Neutrophil (primary cell): ENCODE results near the gene CDT1.

Experiments
- H3K27ac ChIP-seq: fragments of 200-600 bp; sonication (generic); 2 replicates; pipeline ENCODE4 v1.5.1; 2016; ENCODE audit warnings: mild to moderate bottlenecking, moderate library complexity
- H3K27me3 ChIP-seq: fragments of 200-600 bp; sonication (generic); 2 replicates; pipeline ENCODE4 v1.6.0; 2016; ENCODE audit warnings: mild to moderate bottlenecking
- H3K36me3 ChIP-seq: fragments of 200-600 bp; sonication (generic); 2 replicates; pipeline ENCODE4 v1.5.1; 2017
- H3K4me1 ChIP-seq, 2 experiments: fragments of 200-600 bp in 1 of 2; sonication (generic) in 1 of 2; 1 replicate in 1 of 2; 2 replicates in 1 of 2; pipeline versions ENCODE4 v1.5.1 to v1.6.1; 2013 to 2016; ENCODE audit warnings: low read depth in 1 of 2, low read length in 1 of 2, mild to moderate bottlenecking in 1 of 2, moderate library complexity in 1 of 2; ENCODE audit not compliant: control insufficient read depth in 1 of 2, insufficient read depth in 1 of 2
- H3K4me3 ChIP-seq, 2 experiments: fragments of 200-600 bp in 1 of 2; sonication (generic) in 1 of 2; 1 replicate in 1 of 2; 2 replicates in 1 of 2; pipeline ENCODE4 v1.5.1; 2013 to 2016; ENCODE audit warnings: low read depth in 1 of 2, low read length in 1 of 2, mild to moderate bottlenecking in 1 of 2, moderate library complexity in 1 of 2
- H3K9me3 ChIP-seq: fragments of 200-600 bp; sonication (generic); 2 replicates; pipeline ENCODE4 v1.5.1; 2016
- CTCF ChIP-seq: fragments of 200-600 bp; sonication (generic); IDR thresholded peaks from 2 replicates; pipeline ENCODE4 v1.5.1; 2016; ENCODE audit warnings: antibody characterized with exemption

CDT1 gene

GRCh38 chr16:88831838-88832237, 28.2 kb downstream of the CDT1 start:
- no peaks in the 10 kb centered on the region for H3K4me1 ChIP-seq
- peaks cover 90% of the 10 kb centered on the region for H3K36me3 ChIP-seq
- H3K9me3 ChIP-seq, result no peaks in the 10 kb centered on the region
- no peaks in the 10 kb centered on the region for H3K27me3 ChIP-seq
- no peak overlapping the region for H3K27ac ChIP-seq
- TF ChIP-seq CTCF, result no peak
- no peak overlapping the region for H3K4me3 ChIP-seq

GRCh38 chr16:88833086-88833485, 29.5 kb downstream of the CDT1 start:
- H3K9me3 ChIP-seq, result no peaks in the 10 kb centered on the region
- TF ChIP-seq CTCF, result no peak

GRCh38 chr16:88834670-88835069, 31.1 kb downstream of the CDT1 start:
- Histone ChIP-seq H3K27ac (no peak overlapping the region), H3K36me3 (peaks cover 90% of the 10 kb centered on the region), H3K4me3 (no peak overlapping the region), H3K9me3 (no peaks in the 10 kb centered on the region), H3K4me1 (peaks cover 15 to 17% of the 10 kb centered on the region in 2 experiments), H3K27me3 (no peaks in the 10 kb centered on the region)
- no peak for TF ChIP-seq CTCF

More at GRCh38 chr16:88833086-88833485, 29.5 kb downstream of the CDT1 start:
- Histone ChIP-seq H3K27ac (no peak overlapping the region), H3K4me1 (peaks cover 0 to 2% of the 10 kb centered on the region in 2 experiments), H3K4me3 (no peak overlapping the region), H3K27me3 (no peaks in the 10 kb centered on the region), H3K36me3 (peaks cover 90% of the 10 kb centered on the region)

GRCh38 chr16:88835383-88835782, 31.8 kb downstream of the CDT1 start:
- no peak overlapping the region for H3K27ac ChIP-seq
- H3K4me1 ChIP-seq, result peaks cover 22 to 25% of the 10 kb centered on the region in 2 experiments
- H3K9me3 ChIP-seq, result no peaks in the 10 kb centered on the region
- peaks cover 87% of the 10 kb centered on the region for H3K36me3 ChIP-seq
- H3K27me3 ChIP-seq, result no peaks in the 10 kb centered on the region
- TF ChIP-seq CTCF, result no peak
- no peak overlapping the region for H3K4me3 ChIP-seq

- no peaks in the 10 kb centered on the region for H3K9me3 ChIP-seq
- no peak for TF ChIP-seq CTCF
- no peak overlapping the region for H3K27ac ChIP-seq
- H3K27me3 ChIP-seq, result no peaks in the 10 kb centered on the region
- H3K36me3 ChIP-seq, result peaks cover 87% of the 10 kb centered on the region
- H3K4me1 ChIP-seq, result peaks cover 26 to 29% of the 10 kb centered on the region in 2 experiments
- H3K4me3 ChIP-seq, result no peak overlapping the region
These were observed 32.2 kb downstream of the CDT1 start for GRCh38 chr16:88835818-88836217.

GRCh38 chr16:88836791-88837190, 33.2 kb downstream of the CDT1 start:
- H3K36me3 ChIP-seq, result peaks cover 89% of the 10 kb centered on the region
- no peaks in the 10 kb centered on the region for H3K27me3 ChIP-seq
- H3K9me3 ChIP-seq, result no peaks in the 10 kb centered on the region
- H3K4me1 ChIP-seq, result peaks cover 36 to 39% of the 10 kb centered on the region in 2 experiments
- TF ChIP-seq CTCF, result no peak
- no peak overlapping the region for H3K27ac ChIP-seq
- no peak overlapping the region for H3K4me3 ChIP-seq
